COR-L47 (cell line): ENCODE data around the gene LRP1B.

ENCODE experiments used
- DNase-seq: peaks from one replicate; lab custom pipeline; 2025; lab: John Stamatoyannopoulos, UW

The LRP1B gene

GRCh38 chr2:141113301-141113700 is 1017.5 kb downstream of the LRP1B start:
- DNase-seq = no peak

DNA sequence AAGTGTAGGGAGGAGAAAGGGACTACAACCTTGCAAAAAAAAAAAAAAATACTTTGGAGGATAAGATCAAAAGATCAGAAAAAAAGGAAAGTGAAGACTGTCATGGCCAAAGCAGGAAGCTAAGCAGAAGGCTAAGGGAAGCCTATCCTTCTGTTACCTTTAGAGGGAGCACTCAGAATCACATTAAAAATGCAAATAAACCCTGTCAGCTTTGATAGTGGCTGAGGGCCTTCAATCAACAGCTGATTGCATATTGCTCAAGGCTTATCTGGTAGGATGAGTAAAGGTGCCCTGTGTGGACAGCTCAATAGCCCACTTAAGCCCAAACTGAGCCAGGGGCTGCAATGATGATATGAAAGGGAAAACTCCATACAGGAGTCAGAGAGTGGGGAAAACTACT is 1021.2 kb downstream of the LRP1B start:
- no peak for DNase-seq

- no peak for DNase-seq
Measured at GRCh38 chr2:141105763-141106162, 1025.1 kb downstream of the LRP1B start.

GRCh38 chr2:141103216-141103615 is 1027.6 kb downstream of the LRP1B start:
- DNase-seq = no peak

DNA sequence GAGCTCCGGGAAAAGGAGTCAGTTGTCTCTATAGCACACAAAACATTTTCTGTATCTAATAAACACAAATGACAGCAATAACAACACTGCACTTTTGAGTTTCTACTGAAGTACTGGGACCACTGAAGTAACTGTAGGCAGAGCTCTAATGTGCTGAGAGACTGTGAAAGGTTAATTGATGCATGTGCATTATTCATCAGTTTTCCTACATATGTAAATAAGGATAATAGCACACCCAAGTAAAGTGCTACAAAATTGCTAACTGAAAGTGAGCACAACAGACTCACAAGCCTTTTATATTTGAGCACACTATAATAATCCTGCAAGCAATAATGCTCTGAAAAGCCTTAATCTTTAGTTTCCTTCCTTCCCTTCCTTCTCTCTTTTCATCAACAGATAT is 1051.6 kb downstream of the LRP1B start:
- no peak for DNase-seq

- DNase-seq = no peak
Measured at GRCh38 chr2:141075753-141076152, 1055.1 kb downstream of the LRP1B start.

DNA sequence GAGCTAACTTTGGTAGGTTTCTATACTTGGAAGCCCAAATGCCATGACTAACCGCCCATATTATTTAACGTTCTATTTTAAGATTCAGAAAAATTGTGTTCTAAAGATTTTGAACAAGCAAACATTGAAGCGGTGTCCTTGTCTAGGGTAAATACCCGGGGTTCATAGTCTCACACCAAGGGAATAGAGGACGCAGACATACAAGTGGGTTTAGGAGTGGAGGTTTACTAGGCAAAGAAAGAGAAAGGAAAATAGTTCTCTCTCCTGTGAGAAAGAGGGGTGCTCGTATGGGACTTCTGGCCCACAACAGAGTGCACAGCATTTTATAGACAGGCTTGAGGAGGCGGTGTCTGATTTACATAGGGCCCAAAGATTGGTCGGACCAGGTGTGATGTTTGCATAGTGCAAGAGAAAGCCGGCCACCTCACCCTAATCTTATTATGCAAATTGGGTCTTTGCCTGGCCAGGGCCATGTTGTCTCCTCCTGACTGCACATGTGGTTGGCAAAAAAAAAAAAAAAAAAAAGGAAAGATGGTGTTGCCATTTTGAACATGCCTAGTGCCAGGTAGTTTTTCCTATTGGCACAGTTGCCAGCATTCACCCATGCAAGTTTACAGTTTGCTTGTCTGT is 1062.6 kb downstream of the LRP1B start:
- no peak for DNase-seq

GRCh38 chr2:141065042-141065441 is 1065.8 kb downstream of the LRP1B start:
- DNase-seq = no peak

- no peak for DNase-seq
Measured at GRCh38 chr2:141063406-141063805, 1067.4 kb downstream of the LRP1B start.

DNA sequence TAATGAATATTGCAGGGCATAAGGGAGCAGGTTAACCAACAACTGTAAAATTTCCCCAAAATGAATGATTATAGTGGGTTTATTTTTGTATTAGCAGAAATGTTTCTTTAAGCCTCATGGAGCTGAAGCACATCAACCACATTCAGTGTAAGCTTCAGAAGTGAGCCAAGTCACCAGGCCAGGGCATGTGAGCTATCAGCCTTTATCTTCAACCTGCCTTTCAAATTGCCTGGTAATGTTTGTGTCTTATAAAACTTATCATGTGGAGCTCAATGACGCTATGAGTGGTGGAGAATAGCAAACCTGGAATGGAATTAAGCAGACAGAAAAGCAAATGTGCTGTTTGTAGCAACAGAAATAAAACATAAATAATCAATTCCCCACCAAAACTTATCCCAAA is 1068.4 kb downstream of the LRP1B start:
- DNase-seq = no peak

DNA sequence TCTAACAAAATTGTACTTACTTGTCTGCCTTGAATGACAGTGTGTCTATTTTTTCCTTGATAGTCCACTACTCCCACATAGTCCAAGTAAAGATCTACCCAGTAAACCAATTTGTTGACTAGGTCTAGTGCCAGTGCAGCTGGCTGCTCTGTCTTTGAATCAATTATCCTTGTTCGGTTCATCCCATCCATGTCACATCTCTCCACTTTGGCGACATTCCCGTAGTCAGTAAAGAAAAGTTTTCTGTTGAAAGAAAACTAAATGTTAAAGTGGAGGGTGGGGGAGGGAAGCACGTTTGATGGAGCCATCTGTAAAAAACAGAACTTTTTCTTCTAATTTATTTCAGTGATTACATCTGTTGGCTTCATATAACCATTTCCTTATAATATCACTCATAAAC is 1068.8 kb downstream of the LRP1B start:
- no peak for DNase-seq

DNA sequence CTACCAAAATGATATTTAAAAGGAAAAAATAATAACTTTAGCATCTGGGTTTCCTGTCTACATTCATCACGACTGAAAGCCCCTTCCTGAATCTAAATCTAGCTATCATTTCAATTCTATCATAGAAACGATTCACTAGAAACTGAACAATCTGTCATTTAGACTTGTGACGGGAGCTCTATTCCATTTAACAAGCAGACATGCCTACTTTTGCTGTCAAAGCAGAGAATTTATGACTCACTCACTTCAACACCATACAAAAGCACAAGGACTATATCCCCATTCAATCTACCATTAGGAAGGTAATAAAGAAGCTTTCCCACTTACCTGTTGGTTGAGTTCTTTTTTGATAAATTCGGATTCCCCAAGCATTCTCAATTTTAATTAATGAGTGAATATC is 1072.3 kb downstream of the LRP1B start:
- no peak for DNase-seq

- DNase-seq = no peak
Measured at GRCh38 chr2:141055531-141055930, 1075.3 kb downstream of the LRP1B start.

DNA sequence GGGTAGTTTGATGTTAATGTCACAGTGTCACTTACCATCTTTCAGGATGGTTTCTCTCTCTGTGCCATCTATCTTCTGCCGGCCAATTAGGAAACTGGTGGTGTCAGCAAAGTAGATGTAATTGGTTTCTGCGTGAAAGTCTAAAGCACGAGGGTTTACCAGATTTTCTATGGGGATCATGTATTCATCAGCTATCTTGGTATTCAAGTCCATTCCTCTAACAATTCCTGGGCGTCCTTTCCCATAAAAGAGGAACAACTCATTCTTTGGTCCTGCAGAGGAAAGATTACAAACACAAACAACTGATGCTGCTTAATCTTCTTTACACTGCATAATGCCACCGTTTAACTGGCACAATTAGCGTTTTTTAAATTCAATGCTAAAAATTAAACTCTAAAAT is 1081.9 kb downstream of the LRP1B start:
- no peak for DNase-seq

- no peak for DNase-seq
Measured at GRCh38 chr2:141041281-141041680, 1089.5 kb downstream of the LRP1B start.

DNA sequence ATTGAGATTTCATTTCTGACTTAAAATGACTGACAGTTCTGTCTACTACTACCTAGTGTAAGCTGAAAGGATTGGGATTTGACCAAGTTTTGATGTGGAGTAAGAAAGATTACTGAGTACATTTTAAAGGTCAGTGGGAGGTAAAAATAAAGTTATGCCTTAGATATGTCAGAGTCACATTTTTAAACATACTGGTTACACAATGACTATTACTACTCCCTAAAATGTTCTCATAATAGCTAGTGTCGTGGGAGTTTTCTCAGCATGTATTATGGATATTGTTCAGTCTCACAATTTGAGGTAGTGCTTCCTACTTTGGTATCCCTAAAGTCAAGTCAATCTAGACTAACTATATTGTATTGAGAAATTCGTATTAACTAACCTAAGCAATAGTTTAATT is 1092.5 kb downstream of the LRP1B start:
- DNase-seq = no peak

- DNase-seq = no peak
Measured at GRCh38 chr2:141037361-141037760, 1093.5 kb downstream of the LRP1B start.

DNA sequence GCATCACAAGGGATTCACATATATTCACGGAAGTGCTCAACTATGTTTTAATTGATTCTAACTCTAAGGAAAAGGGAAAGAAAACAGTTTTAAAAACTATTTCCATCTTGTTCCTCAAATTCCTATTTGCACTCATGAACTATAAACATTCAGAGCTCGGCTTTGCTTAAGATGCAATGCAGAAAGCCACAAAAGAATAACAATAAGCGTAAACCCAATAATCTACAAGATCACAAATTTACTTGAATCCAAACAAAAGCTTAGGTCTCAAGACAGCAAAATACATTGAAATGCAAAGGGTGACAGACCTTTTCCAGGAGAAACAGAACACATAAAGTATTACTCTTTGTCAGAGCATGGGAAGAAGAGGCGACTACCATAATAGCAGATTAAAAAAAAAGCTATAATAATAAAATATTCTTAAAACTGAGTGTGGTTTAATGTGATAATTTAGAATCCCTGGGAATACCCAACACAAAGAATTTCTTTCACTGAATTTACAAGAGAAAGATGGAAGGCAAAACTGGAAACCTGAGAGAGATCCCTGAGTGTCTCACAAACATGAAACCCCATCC is 1094.9 kb downstream of the LRP1B start:
- no peak for DNase-seq

DNA sequence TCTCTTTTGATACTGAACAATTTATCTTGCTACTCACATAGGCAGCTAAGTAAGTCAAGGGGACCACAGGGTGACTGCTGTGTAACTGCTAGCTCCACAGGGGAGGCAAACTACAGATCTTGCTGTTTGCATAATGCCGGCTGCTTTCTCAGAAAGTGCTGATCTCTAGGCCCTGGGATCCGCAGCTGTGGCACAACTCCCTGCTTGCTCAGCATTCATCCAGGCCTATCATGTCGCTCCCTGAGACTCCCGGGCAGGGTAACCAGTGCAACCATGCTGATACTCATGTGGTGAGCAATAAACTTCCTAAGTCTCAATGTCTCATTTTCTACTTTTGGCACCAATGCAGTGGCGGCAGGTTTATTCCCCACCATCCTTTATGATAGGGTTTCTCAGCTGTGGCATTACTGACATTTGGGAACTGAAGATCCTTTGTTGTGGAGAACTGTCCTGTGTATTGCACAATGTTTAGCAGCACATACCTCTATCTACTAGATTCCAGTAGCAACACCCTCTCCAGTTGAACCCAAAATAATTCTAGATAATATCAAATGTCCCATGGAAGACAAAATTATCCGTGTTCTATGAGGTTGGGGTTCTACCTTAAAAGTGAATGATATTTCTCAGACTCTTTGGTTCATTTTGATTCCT is 1101.3 kb downstream of the LRP1B start:
- DNase-seq = no peak

DNA sequence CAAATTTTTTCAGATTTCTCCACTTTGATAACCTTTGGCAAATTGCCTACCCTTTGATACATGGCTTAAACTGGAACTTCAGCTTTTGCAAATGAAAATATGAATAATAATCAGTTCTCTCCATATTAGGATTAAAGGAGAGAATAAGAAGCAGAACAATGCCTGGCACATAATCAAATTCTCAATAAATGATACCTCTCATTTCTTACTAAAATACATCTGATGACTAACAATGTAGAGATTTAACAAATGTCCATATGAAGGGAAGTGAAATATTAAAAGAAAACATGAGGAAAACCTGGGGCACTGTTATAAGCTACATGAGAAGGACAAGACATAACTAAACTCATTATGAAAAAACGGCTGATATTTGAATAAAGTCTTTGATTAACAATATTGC is 1103.6 kb downstream of the LRP1B start:
- DNase-seq = no peak

GRCh38 chr2:141021611-141022010 is 1109.2 kb downstream of the LRP1B start:
- DNase-seq = no peak

DNA sequence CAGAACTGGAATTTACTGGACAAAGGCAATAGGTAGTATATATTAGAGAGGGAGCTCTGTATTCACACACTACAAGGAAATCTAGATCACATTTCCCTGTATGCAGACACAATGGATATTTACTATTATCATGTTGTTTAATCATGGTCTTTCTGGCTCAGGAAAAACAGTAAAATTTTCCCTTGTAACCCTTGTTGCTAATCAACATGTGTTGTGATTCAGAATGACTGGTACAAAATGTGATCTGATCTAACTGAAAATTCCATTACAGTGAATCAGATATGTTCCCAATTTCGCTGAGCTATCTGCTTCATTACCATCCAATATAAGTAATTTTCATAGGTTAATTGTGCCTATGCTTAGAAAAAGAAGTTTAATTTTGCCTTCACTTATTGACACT is 1109.7 kb downstream of the LRP1B start:
- DNase-seq = no peak

- no peak for DNase-seq
Measured at GRCh38 chr2:141020346-141020745, 1110.5 kb downstream of the LRP1B start.
